Peyer's patch (tissue), 4 donors: Measurements from ENCODE around the gene HECTD4.

Source experiments
- CTCF ChIP-seq, 6 experiments: fragments of 450-650 bp in 4 of 6; fragments of 200-600 bp in 2 of 6; sonication (generic) in 1 of 6; IDR thresholded peaks; one replicate each; pipeline ENCODE4 v1.5.1; 2017 to 2019; ENCODE audit warnings: antibody characterized with exemption in 6 of 6, mild to moderate bottlenecking in 3 of 6, moderate library complexity in 1 of 6
- POLR2A ChIP-seq, 2 donors: fragments of 450-650 bp; IDR thresholded peaks; one replicate each; pipeline ENCODE4 v1.5.1; 2017; ENCODE audit warnings: antibody characterized with exemption in 2 of 2, mild to moderate bottlenecking in 2 of 2, moderate library complexity in 2 of 2

- no peak for TF ChIP-seq CTCF (IDR thresholded peaks at IDR 0.05)
- TF ChIP-seq POLR2A (IDR thresholded peaks at IDR 0.05), result no peak
Measured at GRCh38 chr12:112226768-112227167, 155.5 kb downstream of the HECTD4 start.
